Endothelial cell of umbilical vein (primary cell): ENCODE measurements around the gene SLC47A2. TPM values are rescaled to one million over a fixed set of nuclear protein-coding genes. Genes with fewer than 3 reads are reported as not detected.

Experiments used
- BruUV-seq: library from RNA; stranded (reverse); fragments of 400-500 nt; replicated peaks from 2 replicates; lab custom pipeline; 2021; lab: Mats Ljungman, UMichigan
- CTCF ChIA-PET: fragments of 300-600, 350-600 bp; sonication (Branson Sonifier 250); formaldehyde crosslinking; loops from one replicate; lab custom pipeline; 2021; ENCODE audit warnings: antibody characterized with exemption, inconsistent platforms; lab: Charles Lee
- POLR2A ChIA-PET: fragments of 300-600, 350-600 bp; sonication (Branson Sonifier 250); formaldehyde crosslinking; loops from one replicate; lab custom pipeline; 2021; ENCODE audit warnings: antibody characterized with exemption, inconsistent platforms; lab: Charles Lee
- DNase-seq: peaks from one replicate; pipeline ENCODE4 v3.0.0-alpha.2; 2011; ENCODE audit warnings: low read depth, low spot score
- FAIRE-seq: peaks from 2 replicates; lab custom pipeline; 2011; peaks lifted over from hg19 to GRCh38; lab: Jason Lieb, UNC
- H2AFZ ChIP-seq: 2 replicates; pipeline ENCODE4 v1.6.0; 2012; ENCODE audit warnings: low read depth, low read length, control low read depth, inconsistent platforms
- H3K27ac ChIP-seq: 2 replicates; pipeline ENCODE4 v1.5.1; 2011; ENCODE audit warnings: low read depth, mild to moderate bottlenecking, control low read depth, low read length, moderate library complexity; ENCODE audit not compliant: insufficient read depth
- H3K27me3 ChIP-seq, 2 experiments: 2 replicates each; pipeline versions ENCODE4 v1.6.0 to v1.6.1; 2011; ENCODE audit warnings: low read length in 2 of 2, mixed read lengths in 1 of 2; ENCODE audit not compliant: control insufficient read depth in 2 of 2, insufficient read depth in 2 of 2
- H3K36me3 ChIP-seq, 2 experiments: 2 replicates in 1 of 2; 3 replicates in 1 of 2; pipeline ENCODE4 v1.5.1; 2011; ENCODE audit warnings: low read length in 2 of 2, mild to moderate bottlenecking in 1 of 2, moderate library complexity in 1 of 2; ENCODE audit not compliant: control insufficient read depth in 2 of 2, insufficient read depth in 2 of 2; ENCODE audit errors: extremely low read depth in 1 of 2
- H3K4me1 ChIP-seq: 3 replicates; pipeline ENCODE4 v1.5.1; 2011; ENCODE audit warnings: mild to moderate bottlenecking, low read length; ENCODE audit not compliant: control insufficient read depth, insufficient read depth; ENCODE audit errors: extremely low read depth
- H3K4me2 ChIP-seq: 2 replicates; pipeline ENCODE4 v1.6.1; 2011; ENCODE audit warnings: low read length, control low read depth, mixed read lengths; ENCODE audit not compliant: insufficient read depth
- H3K4me3 ChIP-seq, 3 experiments: fragments of 200-600 bp in 1 of 3; sonication (generic), shearing (Covaris generic) in 1 of 3; replicated peaks in 1 of 3; 2 replicates each; pipeline ENCODE4 v1.5.1; 2011 to 2016; ENCODE audit warnings: control low read depth in 3 of 3, low read length in 3 of 3, mild to moderate bottlenecking in 2 of 3, inconsistent platforms in 1 of 3, low read depth in 1 of 3, moderate library complexity in 1 of 3; ENCODE audit not compliant: insufficient read depth in 1 of 3
- H3K79me2 ChIP-seq: 2 replicates; pipeline ENCODE4 v1.6.0; 2012; ENCODE audit warnings: low read length, inconsistent platforms; ENCODE audit not compliant: control insufficient read depth, insufficient read depth
- H3K9ac ChIP-seq: replicated peaks from 2 replicates; pipeline ENCODE3; 2011; ENCODE audit warnings: low read length, control low read depth; ENCODE audit not compliant: insufficient read depth; ENCODE audit errors: extremely low read depth
- H3K9me1 ChIP-seq: replicated peaks from 3 replicates; pipeline ENCODE4 v1.6.0; 2011; ENCODE audit warnings: mild to moderate bottlenecking, low read length; ENCODE audit not compliant: control insufficient read depth, insufficient read depth; ENCODE audit errors: extremely low read depth
- H3K9me3 ChIP-seq: replicated peaks from 2 replicates; pipeline ENCODE4 v1.5.1; 2012; ENCODE audit warnings: low read length, inconsistent platforms; ENCODE audit not compliant: control insufficient read depth, insufficient read depth
- H4K20me1 ChIP-seq: replicated peaks from 2 replicates; pipeline ENCODE3; 2011; ENCODE audit warnings: mild to moderate bottlenecking, low read length; ENCODE audit not compliant: control insufficient read depth, insufficient read depth; ENCODE audit errors: extremely low read depth
- EZH2 ChIP-seq: IDR thresholded peaks from 2 replicates; pipeline ENCODE4 v1.6.1; 2012; ENCODE audit warnings: borderline replicate concordance, low read depth, mild to moderate bottlenecking, moderate library complexity, low read length, inconsistent platforms; ENCODE audit not compliant: severe bottlenecking
- FOS ChIP-seq: IDR thresholded peaks from 2 replicates; pipeline ENCODE4 v1.6.1; 2011; ENCODE audit warnings: mild to moderate bottlenecking, low read length, moderate library complexity, borderline replicate concordance; ENCODE audit not compliant: insufficient read depth
- GATA2 ChIP-seq: IDR thresholded peaks from 2 replicates; pipeline ENCODE4 v1.7.0; 2011; ENCODE audit warnings: low read depth, mild to moderate bottlenecking, moderate library complexity, mixed read lengths, low read length; ENCODE audit not compliant: insufficient read length, insufficient read depth
- MAX ChIP-seq: IDR thresholded peaks from 2 replicates; pipeline ENCODE4 v1.6.1; 2011; ENCODE audit not compliant: insufficient read depth, insufficient read length
- POLR2A ChIP-seq: IDR thresholded peaks from 2 replicates; pipeline ENCODE4 v1.6.1; 2012; ENCODE audit warnings: low read depth, mild to moderate bottlenecking, control low read depth, low read length
- dilution Hi-C: fragments of 300-500 bp; cut with MboI; formaldehyde crosslinking; loops from one replicate; pipeline ENCODE4 v1.15.0; 2019; ENCODE audit warnings: low sequenced_read_pairs; ENCODE audit not compliant: extremely low pct_ligation_motif_present
- intact Hi-C: fragments of 100-400 bp; cut with micrococcal nuclease; formaldehyde crosslinking; loops from one replicate; pipeline ENCODE4 v1.10.0; 2022
- polyA plus RNA-seq, 4 experiments: library from polyadenylated mRNA; depleted of rRNA in 3 of 4; stranded (reverse) in 3 of 4; unstranded in 1 of 4; fragments of >200 nt; gene quantifications; 2 replicates each; pipeline versions ENCODE4 v1.2.1 to v1.2.3, GENCODE V29; 2011 to 2012; ENCODE audit warnings: missing spikeins in 1 of 4
- total RNA-seq: library from RNA; stranded (reverse); gene quantifications from 2 replicates; pipeline ENCODE4 v1.2.3, GENCODE V29; 2021

SLC47A2 gene
- total and polyA plus RNA-seq, 2 donors (not counting 3 experiments of a cell fraction or from before 2014, with no cell fraction given), result not detected

- Histone ChIP-seq H4K20me1 (no peaks in the 10 kb centered on the region), H3K27me3 (peaks cover 0 to 12% of the 10 kb centered on the region in 2 experiments), H3K9me1 (no peaks in the 10 kb centered on the region), H3K79me2 (no peaks in the 10 kb centered on the region), H3K36me3 (no peaks in the 10 kb centered on the region), H3K9ac (no peak overlapping the region), H2AFZ (no peak overlapping the region), H3K9me3 (no peaks in the 10 kb centered on the region), H3K4me1 (no peaks in the 10 kb centered on the region), H3K4me2 (no peak overlapping the region), H3K4me3 (no peak overlapping the region), H3K27ac (no peak overlapping the region)
- intact Hi-C loops (no loop called here), dilution Hi-C loops (no loop called here)
- FAIRE-seq (no peak), DNase-seq (no peak)
- BruUV-seq, result no TSS peak
- CTCF ChIA-PET, result interaction anchor here (1.0 kb wide), 1 partner anchor 16 kb away, joined by 3 read pairs; no protein-coding TSS in a partner anchor
- POLR2A ChIA-PET, result no interaction called here
- TF ChIP-seq FOS, result no peak
- no peak for TF ChIP-seq EZH2
- no peak for TF ChIP-seq MAX
Measured at GRCh38 chr17:19630661-19631060, 85.7 kb downstream of the SLC47A2 start.

- Histone ChIP-seq H3K4me2 (no peak overlapping the region), H3K27ac (no peak overlapping the region), H3K36me3 (no peaks in the 10 kb centered on the region), H3K4me3 (no peak overlapping the region), H3K9me1 (no peaks in the 10 kb centered on the region), H4K20me1 (no peaks in the 10 kb centered on the region), H3K9me3 (no peaks in the 10 kb centered on the region), H3K4me1 (no peaks in the 10 kb centered on the region), H3K27me3 (peaks cover 1 to 12% of the 10 kb centered on the region in 2 experiments), H2AFZ (no peak overlapping the region), H3K79me2 (no peaks in the 10 kb centered on the region), H3K9ac (no peak overlapping the region)
- TF ChIP-seq POLR2A (no peak), GATA2 (no peak)
- no peak for DNase-seq
- ChIA-PET CTCF (interaction anchor here (0.9 to 1.0 kb wide), 2 partner anchors 15 to 17 kb away, joined by 3 read pairs; no protein-coding TSS in a partner anchor), POLR2A (no interaction called here)
- BruUV-seq, result no TSS peak
- FAIRE-seq, result no peak
- dilution Hi-C loops, result no loop called here
- intact Hi-C loops, result no loop called here
Measured at GRCh38 chr17:19630035-19630434, 86.3 kb downstream of the SLC47A2 start.
